Suppressor macrophage treated with lipopolysaccharide for 1 hour (primary cell): ENCODE measurements around the gene ANKRD18B.
"Not testable (repeated sequence)": the region's sequence is repeated elsewhere in the genome, so short reads cannot be mapped to it uniquely, and the experiment has no call there.

Experiments used
- DNase-seq, 3 donors: peaks; one replicate each; pipeline ENCODE4 v3.0.0-alpha.2; 2020 to 2022

ANKRD18B gene

GRCh38 chr9:33523397-33524305 is at the start of gene ANKRD18B:
TSS of gene ANKRD18B (plus strand) at chr9:33524251. CDS start at chr9:33524490, 239 bp downstream.
- peak; percentile 40 to 50 (median 47) for DNase-seq

GRCh38 chr9:33475357-33475756 is 48.7 kb upstream of the ANKRD18B start:
- DNase-seq = no peak

GRCh38 chr9:33476503-33476902 is 47.5 kb upstream of the ANKRD18B start:
- DNase-seq = no peak

- DNase-seq = no peak
Observed at GRCh38 chr9:33480106-33480505, 43.9 kb upstream of the ANKRD18B start.

GRCh38 chr9:33480976-33481375 is 43.1 kb upstream of the ANKRD18B start:
- DNase-seq = no peak

GRCh38 chr9:33485312-33485711 is 38.7 kb upstream of the ANKRD18B start:
- not testable (repeated sequence) for DNase-seq

GRCh38 chr9:33489066-33489465 is 35.0 kb upstream of the ANKRD18B start:
- DNase-seq = no peak

GRCh38 chr9:33493819-33494218 is 30.2 kb upstream of the ANKRD18B start:
- DNase-seq = not testable (repeated sequence)

- DNase-seq = peak; percentile 9 to 53 (median 34)
Observed at GRCh38 chr9:33498387-33498786, 25.7 kb upstream of the ANKRD18B start.

GRCh38 chr9:33506626-33507370 is 17.3 kb upstream of the ANKRD18B start:
- peak; percentile 59 to 90 (median 64) for DNase-seq

- DNase-seq = peak; percentile 68 to 77 (median 68)
Observed at GRCh38 chr9:33510262-33511183, 13.5 kb upstream of the ANKRD18B start.

- not testable (repeated sequence) for DNase-seq
Observed at GRCh38 chr9:33511184-33511517, 12.9 kb upstream of the ANKRD18B start.

GRCh38 chr9:33512535-33512934 is 11.5 kb upstream of the ANKRD18B start:
- not testable (repeated sequence) for DNase-seq

- DNase-seq = not testable (repeated sequence)
Observed at GRCh38 chr9:33515342-33515995, 8.6 kb upstream of the ANKRD18B start.

GRCh38 chr9:33516397-33516796 is 7.7 kb upstream of the ANKRD18B start:
- DNase-seq = not testable (repeated sequence)

- peak; percentile 60 to 64 (median 64) for DNase-seq
Observed at GRCh38 chr9:33517373-33517772, 6.7 kb upstream of the ANKRD18B start.

- peak; percentile 25 to 44 (median 41) for DNase-seq
Observed at GRCh38 chr9:33517934-33518577, 6.0 kb upstream of the ANKRD18B start.

- DNase-seq = not testable (repeated sequence)
Observed at GRCh38 chr9:33521861-33522260, 2.2 kb upstream of the ANKRD18B start.

- peak in 1 of 3 donors; percentile 0 for DNase-seq
Observed at GRCh38 chr9:33524306-33524947, 376 bp downstream of the ANKRD18B start.

- not testable (repeated sequence) for DNase-seq
Observed at GRCh38 chr9:33528069-33528468, 4.0 kb downstream of the ANKRD18B start.

- not testable (repeated sequence) for DNase-seq
Observed at GRCh38 chr9:33533958-33534357, 9.9 kb downstream of the ANKRD18B start.
